Breast epithelium (tissue), 3 donors: ENCODE results near the gene SLC46A3.

Source experiments
- POLR2A ChIP-seq: fragments of 450-650 bp; IDR thresholded peaks from one replicate; pipeline ENCODE4 v1.6.1; 2016; ENCODE audit warnings: antibody characterized with exemption, mild to moderate bottlenecking, moderate library complexity
- POLR2AphosphoS5 ChIP-seq, 3 donors: sonication (generic); formaldehyde crosslinking; IDR thresholded peaks; one replicate each; pipeline ENCODE4 v1.6.1; 2017; ENCODE audit warnings: antibody characterized with exemption in 3 of 3
- TF ChIP-seq, protein P1 (sequence below), 3 donors: fragments of 450-650 bp; IDR thresholded peaks; one replicate each; pipeline ENCODE4 v1.5.1; 2016 to 2017; ENCODE audit warnings: antibody characterized with exemption in 3 of 3, mild to moderate bottlenecking in 3 of 3, moderate library complexity in 3 of 3

DNA sequence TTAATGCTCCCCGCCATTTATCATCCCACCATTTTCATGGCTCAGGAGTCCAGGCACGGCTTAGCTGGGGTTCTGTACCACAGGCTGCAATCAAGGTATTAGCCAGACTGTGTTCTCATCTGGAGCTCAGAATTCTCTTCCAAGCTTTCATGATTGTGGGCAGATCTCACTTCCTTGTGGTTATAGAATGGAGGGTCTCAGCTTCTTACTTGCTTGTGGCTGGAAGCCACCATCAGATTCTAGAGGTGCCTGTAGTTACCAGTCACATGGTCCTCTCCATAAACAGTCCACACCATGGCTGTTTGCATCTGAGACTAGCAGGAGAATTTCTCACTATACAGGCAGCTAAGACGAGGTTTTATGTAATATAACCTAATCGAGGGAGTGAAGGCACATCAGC, 45.1 kb upstream of the SLC46A3 start:
- TF ChIP-seq POLR2A (no peak), POLR2AphosphoS5 (IDR thresholded peaks at IDR 0.05) (no peak)
- TF ChIP-seq, protein P1, sequence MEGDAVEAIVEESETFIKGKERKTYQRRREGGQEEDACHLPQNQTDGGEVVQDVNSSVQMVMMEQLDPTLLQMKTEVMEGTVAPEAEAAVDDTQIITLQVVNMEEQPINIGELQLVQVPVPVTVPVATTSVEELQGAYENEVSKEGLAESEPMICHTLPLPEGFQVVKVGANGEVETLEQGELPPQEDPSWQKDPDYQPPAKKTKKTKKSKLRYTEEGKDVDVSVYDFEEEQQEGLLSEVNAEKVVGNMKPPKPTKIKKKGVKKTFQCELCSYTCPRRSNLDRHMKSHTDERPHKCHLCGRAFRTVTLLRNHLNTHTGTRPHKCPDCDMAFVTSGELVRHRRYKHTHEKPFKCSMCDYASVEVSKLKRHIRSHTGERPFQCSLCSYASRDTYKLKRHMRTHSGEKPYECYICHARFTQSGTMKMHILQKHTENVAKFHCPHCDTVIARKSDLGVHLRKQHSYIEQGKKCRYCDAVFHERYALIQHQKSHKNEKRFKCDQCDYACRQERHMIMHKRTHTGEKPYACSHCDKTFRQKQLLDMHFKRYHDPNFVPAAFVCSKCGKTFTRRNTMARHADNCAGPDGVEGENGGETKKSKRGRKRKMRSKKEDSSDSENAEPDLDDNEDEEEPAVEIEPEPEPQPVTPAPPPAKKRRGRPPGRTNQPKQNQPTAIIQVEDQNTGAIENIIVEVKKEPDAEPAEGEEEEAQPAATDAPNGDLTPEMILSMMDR (IDR thresholded peaks at IDR 0.05): no peak
